Activated CD4-positive, alpha-beta T cell treated with anti-CD3 and anti-CD28 coated beads, Interleukin-2, amount 50 U/mL, for 16 hours (primary cell): ENCODE results near the gene SARNP.
"Not testable (repeated sequence)": the region's sequence is repeated elsewhere in the genome, so short reads cannot be mapped to it uniquely, and the experiment has no call there.

Source experiments
- DNase-seq: peaks from one replicate; pipeline ENCODE4 v3.0.0-alpha.2; 2020

Gene SARNP

GRCh38 chr12:55838361-55838760 lies 20.8 kb upstream of the SARNP start:
- no peak for DNase-seq

- DNase-seq = not testable (repeated sequence)
These were observed 16.9 kb upstream of the SARNP start for GRCh38 chr12:55834400-55834799.

- no peak for DNase-seq
These were observed 15.5 kb upstream of the SARNP start for GRCh38 chr12:55833056-55833455.

- DNase-seq = no peak
These were observed 13.9 kb upstream of the SARNP start for GRCh38 chr12:55831447-55831815.

- DNase-seq = peak; percentile 51
These were observed 13.3 kb upstream of the SARNP start for GRCh38 chr12:55830601-55831446.

- peak; percentile 22 for DNase-seq
These were observed 12.6 kb upstream of the SARNP start for GRCh38 chr12:55829967-55830600.

GRCh38 chr12:55828357-55828756 lies 10.8 kb upstream of the SARNP start:
- DNase-seq = no peak

- no peak for DNase-seq
These were observed 10.3 kb upstream of the SARNP start for GRCh38 chr12:55827806-55828205.

- DNase-seq = no peak
These were observed 7.2 kb upstream of the SARNP start for GRCh38 chr12:55824726-55825125.

- DNase-seq = no peak
These were observed 5.9 kb upstream of the SARNP start for GRCh38 chr12:55823419-55823818.

GRCh38 chr12:55822228-55822627 lies 4.7 kb upstream of the SARNP start:
- no peak for DNase-seq

- DNase-seq = no peak
These were observed 3.2 kb upstream of the SARNP start for GRCh38 chr12:55820679-55821078.

GRCh38 chr12:55818886-55819285 lies 1.4 kb upstream of the SARNP start:
- no peak for DNase-seq

GRCh38 chr12:55818140-55818728 lies 710 bp upstream of the SARNP start:
- DNase-seq = no peak

GRCh38 chr12:55816881-55817344 lies 611 bp downstream of the SARNP start:
- DNase-seq = no peak

GRCh38 chr12:55815473-55815872 lies 2.1 kb downstream of the SARNP start:
- DNase-seq = no peak

- DNase-seq = no peak
These were observed 3.3 kb downstream of the SARNP start for GRCh38 chr12:55814257-55814656.

GRCh38 chr12:55812088-55812487 lies 5.4 kb downstream of the SARNP start:
- DNase-seq = no peak

GRCh38 chr12:55809274-55809673 lies 8.2 kb downstream of the SARNP start:
- DNase-seq = no peak

GRCh38 chr12:55806982-55807381 lies 10.5 kb downstream of the SARNP start:
- DNase-seq = no peak

- DNase-seq = no peak
These were observed 20.0 kb downstream of the SARNP start for GRCh38 chr12:55797550-55797949.

- DNase-seq = no peak
These were observed 20.5 kb downstream of the SARNP start for GRCh38 chr12:55797068-55797467.

- DNase-seq = no peak
These were observed 21.6 kb downstream of the SARNP start for GRCh38 chr12:55795950-55796349.

- DNase-seq = no peak
These were observed 27.6 kb downstream of the SARNP start for GRCh38 chr12:55789893-55790292.
